GM18519 (cell line): ENCODE results near the gene RAB9A.
"Not testable (repeated sequence)": the region's sequence is repeated elsewhere in the genome, so short reads cannot be mapped to it uniquely, and the experiment has no call there.

Experiments used
- ATAC-seq: cut with Tn5 transposase; IDR thresholded peaks from one replicate; pipeline ENCODE4 v1.9.1; 2021; ENCODE audit warnings: mild to moderate bottlenecking, moderate library complexity; ENCODE audit not compliant: unreplicated experiment, low FRiP score

Gene RAB9A

GRCh38 chrX:13669246-13669737, 19.6 kb upstream of the RAB9A start:
- ATAC-seq, result peak; percentile 50

DNA sequence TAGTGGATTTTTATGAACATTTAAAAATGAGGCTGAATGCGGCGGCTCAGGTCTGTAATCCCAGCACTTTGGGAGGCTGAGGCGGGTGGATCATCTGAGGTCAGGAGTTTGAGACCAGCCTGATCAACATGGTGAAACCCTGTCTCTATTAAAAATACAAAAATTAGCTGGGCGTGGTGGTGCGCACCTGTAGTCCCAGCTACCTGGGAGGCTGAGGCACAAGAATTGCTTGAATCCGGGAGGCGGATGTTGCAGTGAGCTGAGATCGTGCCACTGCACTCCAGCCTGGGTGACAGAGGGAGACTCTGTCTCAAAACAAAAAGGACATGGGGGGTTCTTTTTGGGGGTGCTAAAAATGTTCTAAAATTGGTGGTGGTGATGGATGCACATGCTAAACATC, 19.2 kb upstream of the RAB9A start:
- ATAC-seq, result not testable (repeated sequence)

GRCh38 chrX:13670197-13670596, 18.7 kb upstream of the RAB9A start:
- ATAC-seq, result no peak

- no peak for ATAC-seq
These were observed 15.9 kb upstream of the RAB9A start for GRCh38 chrX:13673016-13673415.

- ATAC-seq, result no peak
These were observed 12.0 kb upstream of the RAB9A start for GRCh38 chrX:13676885-13677284.

GRCh38 chrX:13679700-13680099, 9.2 kb upstream of the RAB9A start:
- ATAC-seq, result not testable (repeated sequence)

GRCh38 chrX:13681595-13681994, 7.3 kb upstream of the RAB9A start:
- no peak for ATAC-seq

GRCh38 chrX:13684361-13684760, 4.6 kb upstream of the RAB9A start:
- no peak for ATAC-seq

GRCh38 chrX:13685126-13685763, 3.7 kb upstream of the RAB9A start:
- ATAC-seq, result no peak

GRCh38 chrX:13687203-13687602, 1.7 kb upstream of the RAB9A start:
- no peak for ATAC-seq

DNA sequence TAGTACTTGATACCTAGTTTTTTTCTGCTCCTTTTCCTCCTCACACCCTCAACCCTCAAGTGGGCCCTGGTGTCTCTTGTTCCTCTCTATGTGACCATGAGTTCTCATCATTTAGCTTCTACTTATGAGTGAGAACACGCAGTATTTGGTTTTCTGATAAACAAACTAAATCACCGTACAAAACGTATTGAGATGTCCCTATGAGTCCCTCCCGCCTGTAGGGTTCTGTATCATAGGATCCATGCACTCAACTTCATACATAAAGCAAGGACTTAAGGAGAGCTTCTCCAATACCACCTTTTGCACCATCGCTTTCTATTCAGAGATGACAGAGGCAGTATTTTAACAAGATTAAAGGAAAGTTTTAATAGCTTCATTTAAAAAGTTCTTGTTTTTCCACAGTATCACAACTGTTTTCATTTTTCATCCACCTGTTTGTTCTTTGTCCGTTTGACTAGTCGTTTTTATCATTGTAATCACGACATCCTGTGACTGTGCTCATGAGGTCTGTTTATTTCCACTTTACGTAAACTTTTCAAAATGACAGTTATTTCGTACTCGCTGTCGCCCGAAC, 457 bp upstream of the RAB9A start:
- no peak for ATAC-seq

DNA sequence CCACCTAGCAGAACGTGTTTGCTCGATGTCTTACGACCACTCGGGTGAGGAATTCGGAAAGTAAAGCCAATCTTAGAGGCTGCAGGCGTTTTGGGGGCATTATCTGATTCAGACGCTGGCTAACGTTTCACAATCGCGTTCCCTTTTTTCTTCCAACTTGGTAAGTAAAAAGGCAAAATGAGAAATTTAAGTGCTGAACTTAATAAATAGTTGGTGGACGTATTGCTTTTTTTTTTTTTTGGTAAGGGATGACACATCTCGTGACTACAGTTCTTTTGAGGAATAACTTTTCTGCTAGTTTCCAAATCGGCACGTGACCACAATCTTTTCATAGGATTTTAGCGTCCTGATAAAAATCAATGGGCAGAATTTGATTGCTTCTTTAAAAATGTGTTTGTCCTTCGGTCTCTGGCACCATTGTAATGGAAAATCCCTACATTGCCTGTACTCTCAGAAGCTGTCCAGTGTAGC, 848 bp downstream of the RAB9A start:
- no peak for ATAC-seq

DNA sequence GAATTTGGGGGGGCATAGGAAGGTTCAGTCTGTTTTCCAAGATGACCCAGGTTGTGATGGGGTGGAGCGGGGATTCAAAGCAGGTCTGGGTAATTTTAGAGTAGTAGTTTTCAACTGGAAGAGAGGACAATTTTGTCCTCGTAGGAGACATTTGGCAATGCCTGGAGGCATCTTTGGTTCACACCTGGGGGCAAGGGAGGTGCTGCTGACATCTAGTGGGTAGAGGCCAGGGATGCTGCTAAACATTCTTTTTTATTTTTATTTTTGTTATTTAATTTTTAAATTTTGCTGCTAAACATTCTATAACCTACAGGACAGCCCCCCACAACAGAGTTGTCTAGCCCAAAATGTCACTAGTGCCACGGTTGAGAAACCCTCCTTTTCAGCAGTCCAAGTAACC, 1.9 kb downstream of the RAB9A start:
- no peak for ATAC-seq

- no peak for ATAC-seq
These were observed 3.0 kb downstream of the RAB9A start for GRCh38 chrX:13691841-13692371.

DNA sequence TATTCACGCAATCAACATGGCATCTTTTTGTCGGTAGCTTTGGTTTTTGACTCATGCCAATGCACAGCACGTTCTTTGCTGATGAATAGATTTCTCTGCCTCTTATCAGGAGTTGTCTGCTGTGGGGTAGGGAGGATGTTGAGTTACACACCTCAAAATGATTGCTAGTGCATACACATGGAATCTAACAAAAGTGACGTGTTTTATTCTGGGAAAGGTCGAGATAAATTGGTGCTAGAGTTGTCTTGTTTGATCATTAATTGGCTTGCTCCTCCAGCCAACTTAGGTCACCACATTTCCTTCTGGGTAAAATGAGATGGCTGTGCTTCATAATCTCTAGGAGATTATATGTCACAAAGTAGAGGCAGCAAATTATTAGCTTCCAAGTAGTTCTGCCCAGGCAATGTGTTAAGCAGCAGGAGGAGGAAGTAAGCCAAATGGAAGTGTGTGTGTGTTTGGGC, 3.9 kb downstream of the RAB9A start:
- no peak for ATAC-seq

DNA sequence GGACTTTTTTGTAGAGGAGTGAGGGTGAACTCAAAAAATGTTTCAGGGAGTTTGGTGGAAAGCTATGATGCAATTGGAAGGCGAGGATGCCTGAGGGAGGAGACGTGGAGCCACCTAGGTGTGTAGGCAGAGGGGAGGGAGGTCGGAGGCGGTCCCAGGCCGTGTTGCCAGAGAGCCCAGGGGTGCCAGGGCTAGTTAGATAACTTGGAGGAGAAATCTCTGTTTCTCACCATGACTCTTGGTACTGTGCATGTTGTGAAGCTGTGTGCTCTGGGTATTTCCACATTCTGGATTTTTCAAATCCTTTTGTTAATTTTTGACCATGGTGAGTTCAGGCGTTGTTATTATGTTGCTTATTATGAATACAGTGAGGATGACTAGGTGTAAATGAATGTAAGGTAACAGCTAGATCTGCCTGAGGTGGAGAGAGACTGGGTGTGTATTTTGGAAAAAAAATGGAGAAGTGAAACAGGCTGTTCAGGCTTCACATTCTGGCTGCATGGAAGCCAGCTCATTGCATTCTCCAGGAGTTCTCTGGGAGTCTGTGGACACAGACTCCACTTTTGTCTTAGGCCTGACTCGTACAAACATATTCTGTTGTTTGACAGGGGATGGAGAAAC, 4.5 kb downstream of the RAB9A start:
- no peak for ATAC-seq

DNA sequence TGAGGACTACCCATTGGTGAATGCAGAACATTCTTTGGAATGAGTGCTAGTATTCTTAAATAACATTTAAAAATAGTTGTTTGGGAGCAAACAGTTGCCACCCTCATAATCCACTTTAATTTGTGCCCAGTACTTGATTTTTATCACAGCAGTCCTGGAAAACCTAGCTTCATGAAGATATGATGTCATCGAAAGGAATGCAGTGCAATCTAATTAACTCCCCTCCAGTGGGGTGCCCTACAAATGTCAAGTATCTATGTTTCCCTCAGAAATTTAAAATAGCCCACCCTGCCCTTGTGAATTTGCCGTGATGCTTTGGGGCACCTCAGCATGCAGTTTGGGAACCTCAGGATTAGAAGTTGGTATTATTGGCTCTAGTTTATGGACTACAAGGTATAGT, 5.4 kb downstream of the RAB9A start:
- ATAC-seq, result no peak

DNA sequence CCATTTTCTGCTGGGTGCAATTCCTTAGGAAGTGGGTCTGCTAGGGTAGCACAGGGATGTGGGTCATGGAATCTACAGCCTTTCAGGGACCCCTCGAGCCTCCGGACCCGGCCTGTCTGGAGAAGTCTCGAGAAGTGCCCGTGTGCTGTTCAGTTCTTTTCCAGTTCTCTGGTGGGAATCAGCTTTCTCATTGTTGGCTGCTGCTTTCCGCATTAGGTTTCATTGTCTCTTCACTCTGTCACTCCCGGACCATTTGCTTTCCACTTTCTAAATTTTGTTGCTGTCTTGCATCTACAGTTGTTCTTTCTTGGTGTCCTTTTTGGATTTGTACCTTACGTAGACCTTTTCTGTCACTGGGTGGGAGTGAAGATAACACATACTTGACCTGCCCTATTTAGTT, 6.1 kb downstream of the RAB9A start:
- no peak for ATAC-seq

- no peak for ATAC-seq
These were observed 6.7 kb downstream of the RAB9A start for GRCh38 chrX:13695601-13696115.

GRCh38 chrX:13697455-13697854, 8.5 kb downstream of the RAB9A start:
- no peak for ATAC-seq

GRCh38 chrX:13697976-13698375, 9.0 kb downstream of the RAB9A start:
- ATAC-seq, result no peak
